Sigmoid colon (tissue), 4 donors: ENCODE results near the gene NPBWR2.

Source experiments
- EP300 ChIP-seq, 4 donors: sonication (generic); formaldehyde crosslinking; IDR thresholded peaks; one replicate each; pipeline ENCODE4 v1.6.1; 2017; ENCODE audit warnings: antibody characterized with exemption in 4 of 4
- POLR2A ChIP-seq, 2 donors: fragments of 450-650 bp; IDR thresholded peaks; one replicate each; pipeline ENCODE4 v1.6.1; 2016; ENCODE audit warnings: antibody characterized with exemption in 2 of 2, mild to moderate bottlenecking in 2 of 2, moderate library complexity in 2 of 2
- POLR2AphosphoS5 ChIP-seq, 4 donors: sonication (generic); formaldehyde crosslinking; IDR thresholded peaks; one replicate each; pipeline ENCODE4 v1.6.1; 2017; ENCODE audit warnings: antibody characterized with exemption in 4 of 4
- TF ChIP-seq, protein P1 (sequence below), 4 experiments: fragments of 450-650 bp in 3 of 4; fragments of 200-600 bp in 1 of 4; IDR thresholded peaks; one replicate each; pipeline ENCODE4 v1.5.1; 2016 to 2019; ENCODE audit warnings: antibody characterized with exemption in 4 of 4, mild to moderate bottlenecking in 3 of 4, moderate library complexity in 2 of 4

DNA sequence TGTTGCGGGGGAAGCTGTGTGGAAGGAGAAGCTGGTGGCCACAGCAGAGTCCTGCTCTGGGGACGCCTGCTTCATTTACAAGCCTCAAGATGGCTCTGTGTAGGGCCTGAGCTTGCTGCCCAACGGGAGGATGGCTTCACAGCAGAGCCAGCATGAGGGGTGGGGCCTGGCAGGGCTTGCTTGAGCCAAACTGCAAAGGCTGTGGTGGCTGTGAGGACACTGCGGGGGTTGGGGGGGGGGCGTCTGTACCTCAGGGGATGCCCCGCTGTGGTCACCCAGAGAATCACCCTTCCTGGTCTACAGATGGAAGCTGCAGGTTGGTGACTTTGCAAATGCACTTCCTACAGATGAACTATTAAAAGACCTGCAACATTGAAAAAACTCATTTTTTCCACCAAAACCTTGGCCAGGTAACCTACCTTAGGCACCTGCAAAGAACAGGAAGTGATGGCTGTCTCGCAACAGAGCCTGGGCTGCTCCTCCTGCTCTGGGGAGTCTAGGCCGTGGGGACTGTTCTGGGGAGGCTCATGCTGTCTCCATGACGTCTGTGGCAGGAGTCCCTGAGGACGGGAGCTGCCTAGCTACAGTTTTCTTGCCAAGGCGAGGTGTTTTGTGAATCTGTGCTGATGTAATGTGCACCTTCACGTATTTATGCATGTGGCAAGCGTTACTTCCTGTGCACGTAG lies 7.3 kb downstream of the NPBWR2 start:
- TF ChIP-seq POLR2A (IDR thresholded peaks at IDR 0.05) = no peak
- TF ChIP-seq, protein P1, sequence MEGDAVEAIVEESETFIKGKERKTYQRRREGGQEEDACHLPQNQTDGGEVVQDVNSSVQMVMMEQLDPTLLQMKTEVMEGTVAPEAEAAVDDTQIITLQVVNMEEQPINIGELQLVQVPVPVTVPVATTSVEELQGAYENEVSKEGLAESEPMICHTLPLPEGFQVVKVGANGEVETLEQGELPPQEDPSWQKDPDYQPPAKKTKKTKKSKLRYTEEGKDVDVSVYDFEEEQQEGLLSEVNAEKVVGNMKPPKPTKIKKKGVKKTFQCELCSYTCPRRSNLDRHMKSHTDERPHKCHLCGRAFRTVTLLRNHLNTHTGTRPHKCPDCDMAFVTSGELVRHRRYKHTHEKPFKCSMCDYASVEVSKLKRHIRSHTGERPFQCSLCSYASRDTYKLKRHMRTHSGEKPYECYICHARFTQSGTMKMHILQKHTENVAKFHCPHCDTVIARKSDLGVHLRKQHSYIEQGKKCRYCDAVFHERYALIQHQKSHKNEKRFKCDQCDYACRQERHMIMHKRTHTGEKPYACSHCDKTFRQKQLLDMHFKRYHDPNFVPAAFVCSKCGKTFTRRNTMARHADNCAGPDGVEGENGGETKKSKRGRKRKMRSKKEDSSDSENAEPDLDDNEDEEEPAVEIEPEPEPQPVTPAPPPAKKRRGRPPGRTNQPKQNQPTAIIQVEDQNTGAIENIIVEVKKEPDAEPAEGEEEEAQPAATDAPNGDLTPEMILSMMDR (IDR thresholded peaks at IDR 0.05) = no peak
- TF ChIP-seq POLR2AphosphoS5 (IDR thresholded peaks at IDR 0.05) = no peak
- no peak for TF ChIP-seq EP300 (IDR thresholded peaks at IDR 0.05)
